DND-41 (cell line): ENCODE measurements around the gene PHACTR3.

Source experiments
- EZH2 ChIP-seq: IDR thresholded peaks from 3 replicates; pipeline ENCODE4 v1.6.1; 2012; ENCODE audit warnings: borderline replicate concordance, low read depth, mild to moderate bottlenecking, moderate library complexity, low read length, inconsistent platforms; ENCODE audit not compliant: severe bottlenecking
- TF ChIP-seq, protein P1 (sequence below): IDR thresholded peaks from 2 replicates; pipeline ENCODE4 v1.5.1; 2012; ENCODE audit warnings: borderline replicate concordance, low read length, moderate library complexity, mild to moderate bottlenecking; ENCODE audit not compliant: poor library complexity, severe bottlenecking; ENCODE audit errors: extremely low read depth

DNA sequence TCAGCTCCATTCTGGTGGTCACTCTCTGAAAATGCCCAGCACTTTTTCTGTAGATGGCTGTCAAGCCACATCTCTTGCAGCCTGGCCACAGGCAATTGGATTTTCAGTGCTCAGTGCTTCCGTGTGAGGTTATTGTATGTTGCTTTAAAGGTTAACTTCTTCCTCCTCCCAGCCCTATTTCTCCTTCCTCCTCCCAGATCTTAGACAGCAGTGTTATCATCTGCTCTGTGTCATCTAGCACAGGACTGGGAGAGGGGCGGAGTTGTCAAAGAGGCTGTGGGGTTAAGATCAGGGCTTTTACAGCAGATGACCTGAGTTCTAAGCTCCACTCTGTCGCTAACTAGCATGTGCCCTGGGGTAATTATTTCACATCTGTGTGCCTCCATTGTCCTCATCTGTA is 129.0 kb downstream of the PHACTR3 start:
- TF ChIP-seq, protein P1, sequence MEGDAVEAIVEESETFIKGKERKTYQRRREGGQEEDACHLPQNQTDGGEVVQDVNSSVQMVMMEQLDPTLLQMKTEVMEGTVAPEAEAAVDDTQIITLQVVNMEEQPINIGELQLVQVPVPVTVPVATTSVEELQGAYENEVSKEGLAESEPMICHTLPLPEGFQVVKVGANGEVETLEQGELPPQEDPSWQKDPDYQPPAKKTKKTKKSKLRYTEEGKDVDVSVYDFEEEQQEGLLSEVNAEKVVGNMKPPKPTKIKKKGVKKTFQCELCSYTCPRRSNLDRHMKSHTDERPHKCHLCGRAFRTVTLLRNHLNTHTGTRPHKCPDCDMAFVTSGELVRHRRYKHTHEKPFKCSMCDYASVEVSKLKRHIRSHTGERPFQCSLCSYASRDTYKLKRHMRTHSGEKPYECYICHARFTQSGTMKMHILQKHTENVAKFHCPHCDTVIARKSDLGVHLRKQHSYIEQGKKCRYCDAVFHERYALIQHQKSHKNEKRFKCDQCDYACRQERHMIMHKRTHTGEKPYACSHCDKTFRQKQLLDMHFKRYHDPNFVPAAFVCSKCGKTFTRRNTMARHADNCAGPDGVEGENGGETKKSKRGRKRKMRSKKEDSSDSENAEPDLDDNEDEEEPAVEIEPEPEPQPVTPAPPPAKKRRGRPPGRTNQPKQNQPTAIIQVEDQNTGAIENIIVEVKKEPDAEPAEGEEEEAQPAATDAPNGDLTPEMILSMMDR = no peak
- no peak for TF ChIP-seq EZH2
